ENCODE data around the gene NTM.

GRCh38 chr11:131928992-131929391, 558.6 kb downstream of the NTM start:
- no peak for TF ChIP-seq CTCF (optimal IDR thresholded peaks at IDR 0.05 in 1 of 3, IDR thresholded peaks at IDR 0.05 in 1 of 3, conservative IDR thresholded peaks at IDR 0.05 in 1 of 3; ENCODE audit: extremely low read depth in 1 of 3, insufficient read depth in 2 of 3, low read length in 3 of 3)
- no peak for TF ChIP-seq EZH2 (IDR thresholded peaks at IDR 0.05; ENCODE audit: low read length)
